Thyroid gland (tissue), 4 donors: ENCODE measurements around the gene EML6. TPM values are rescaled to one million over a fixed set of nuclear protein-coding genes. Genes with fewer than 3 reads are reported as not detected.

Experiments
- DNase-seq, 2 donors: peaks; one replicate each; pipeline ENCODE4 v3.0.0-alpha.2; 2019
- H3K27ac ChIP-seq, 3 donors: fragments of 200-600 bp; sonication (generic); 1 replicate in 2 of 3; 2 replicates in 1 of 3; pipeline ENCODE4 v1.5.1; 2016 to 2019; ENCODE audit warnings: mild to moderate bottlenecking in 1 of 3, moderate library complexity in 1 of 3
- H3K27me3 ChIP-seq: fragments of 200-600 bp; sonication (generic); one replicate; pipeline ENCODE4 v1.5.1; 2019
- H3K36me3 ChIP-seq, 2 donors: fragments of 200-600 bp; sonication (generic); one replicate each; pipeline ENCODE4 v1.5.1; 2016 to 2019
- H3K4me1 ChIP-seq, 2 donors: fragments of 200-600 bp; sonication (generic); one replicate each; pipeline ENCODE4 v1.5.1; 2017 to 2019
- H3K4me3 ChIP-seq, 3 donors: fragments of 200-600 bp; sonication (generic); replicated peaks in 1 of 3; 1 replicate in 2 of 3; 2 replicates in 1 of 3; pipeline ENCODE4 v1.5.1; 2016; ENCODE audit warnings: mild to moderate bottlenecking in 1 of 3
- H3K9me3 ChIP-seq: fragments of 200-600 bp; sonication (generic); one replicate; pipeline ENCODE4 v1.5.1; 2017
- POLR2A ChIP-seq, 2 donors: fragments of 450-650 bp; IDR thresholded peaks; one replicate each; pipeline ENCODE4 v1.6.1; 2017; ENCODE audit warnings: antibody characterized with exemption in 2 of 2, mild to moderate bottlenecking in 2 of 2, moderate library complexity in 1 of 2
- WGBS, 2 donors: methylation state at CpG; one replicate each; pipeline ENCODE4 v1.1.5; 2017; 5-methylcytosine and 5-hydroxymethylcytosine counted together
- intact Hi-C: fragments of 100-400 bp; cut with DNase I; formaldehyde crosslinking; loops from one replicate; pipeline ENCODE4 v1.15.1; 2023
- total RNA-seq, 4 donors: library from RNA; depleted of rRNA; stranded (reverse); fragments of >200 nt; gene quantifications; one replicate each; pipeline ENCODE4 v1.2.3, GENCODE V29; 2016
- TF ChIP-seq, protein P1 (sequence below), 6 experiments: fragments of 200-600 bp in 3 of 6; fragments of 450-650 bp in 3 of 6; sonication (generic) in 3 of 6; IDR thresholded peaks; one replicate each; pipeline ENCODE4 v1.5.1; 2016 to 2019; ENCODE audit warnings: antibody characterized with exemption in 6 of 6, mild to moderate bottlenecking in 2 of 6, inconsistent platforms in 1 of 6, moderate library complexity in 1 of 6

EML6 gene
- total RNA-seq, 4 donors from 2014 or later: 5.6 to 24.8 (median 20.3) TPM

DNA sequence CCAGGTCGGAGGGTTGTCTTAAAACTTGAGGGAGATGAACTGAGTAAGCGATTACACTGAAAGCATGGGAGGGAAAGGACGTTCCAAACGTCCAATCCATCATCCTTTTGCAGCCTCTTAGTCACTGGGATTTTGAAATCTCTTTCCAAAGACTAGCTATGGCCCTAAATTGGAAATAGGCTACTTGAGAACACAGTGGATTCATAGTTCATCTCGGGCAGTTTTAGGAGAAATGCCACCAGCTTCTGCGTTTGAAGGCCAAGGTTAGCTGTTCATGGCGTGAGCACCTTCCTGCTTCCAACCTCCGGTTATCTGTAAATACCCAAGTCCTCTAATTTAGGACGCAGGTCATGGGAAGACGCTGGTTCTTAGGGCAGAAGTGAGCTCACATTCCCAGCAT lies 821 bp upstream of the EML6 start:
- no peak for DNase-seq
- TF ChIP-seq, protein P1, sequence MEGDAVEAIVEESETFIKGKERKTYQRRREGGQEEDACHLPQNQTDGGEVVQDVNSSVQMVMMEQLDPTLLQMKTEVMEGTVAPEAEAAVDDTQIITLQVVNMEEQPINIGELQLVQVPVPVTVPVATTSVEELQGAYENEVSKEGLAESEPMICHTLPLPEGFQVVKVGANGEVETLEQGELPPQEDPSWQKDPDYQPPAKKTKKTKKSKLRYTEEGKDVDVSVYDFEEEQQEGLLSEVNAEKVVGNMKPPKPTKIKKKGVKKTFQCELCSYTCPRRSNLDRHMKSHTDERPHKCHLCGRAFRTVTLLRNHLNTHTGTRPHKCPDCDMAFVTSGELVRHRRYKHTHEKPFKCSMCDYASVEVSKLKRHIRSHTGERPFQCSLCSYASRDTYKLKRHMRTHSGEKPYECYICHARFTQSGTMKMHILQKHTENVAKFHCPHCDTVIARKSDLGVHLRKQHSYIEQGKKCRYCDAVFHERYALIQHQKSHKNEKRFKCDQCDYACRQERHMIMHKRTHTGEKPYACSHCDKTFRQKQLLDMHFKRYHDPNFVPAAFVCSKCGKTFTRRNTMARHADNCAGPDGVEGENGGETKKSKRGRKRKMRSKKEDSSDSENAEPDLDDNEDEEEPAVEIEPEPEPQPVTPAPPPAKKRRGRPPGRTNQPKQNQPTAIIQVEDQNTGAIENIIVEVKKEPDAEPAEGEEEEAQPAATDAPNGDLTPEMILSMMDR (IDR thresholded peaks at IDR 0.05): no peak
- no peak for TF ChIP-seq POLR2A (IDR thresholded peaks at IDR 0.05)
- intact Hi-C loops: no loop called here
- Histone ChIP-seq H3K4me3 (peak overlapping the region in 2 of 3 donors; percentile 17 to 64), H3K36me3 (no peaks in the 10 kb centered on the region), H3K27ac (peak overlapping the region in 2 of 3 donors; percentile 55 to 63), H3K4me1 (peaks cover 0 to 11% of the 10 kb centered on the region in 2 donors), H3K27me3 (no peaks in the 10 kb centered on the region), H3K9me3 (no peaks in the 10 kb centered on the region)
- WGBS, 2 donors: 13 to 20% methylated on average over 10 of the region's 10 CpGs

DNA sequence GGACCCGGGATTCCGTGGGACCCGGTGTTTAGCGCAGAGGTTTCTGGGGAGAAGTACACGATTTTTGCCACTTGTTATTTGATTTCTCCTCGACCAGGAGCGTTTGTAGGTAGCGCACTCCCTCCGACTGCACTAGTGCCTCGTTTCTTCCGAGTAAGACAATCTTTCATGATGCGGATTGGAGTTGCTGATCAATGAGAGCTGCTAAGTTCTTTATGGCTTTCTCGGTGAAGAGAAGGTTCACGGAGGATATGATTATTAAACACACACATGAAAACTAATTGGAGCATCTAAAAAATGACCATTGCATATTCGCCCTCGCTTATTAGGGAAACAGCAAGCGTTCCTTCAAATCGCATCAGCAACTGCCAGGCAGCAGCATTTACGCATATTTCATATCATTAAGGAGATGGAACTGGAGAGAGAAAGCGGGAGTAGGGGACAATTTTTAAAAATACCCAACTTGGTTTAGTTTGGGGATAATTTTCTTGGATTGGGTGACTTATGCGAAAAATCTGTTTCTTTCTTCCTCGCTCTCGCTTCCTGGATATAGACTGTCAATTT lies 616 bp downstream of the EML6 start:
- Histone ChIP-seq H3K4me1 (peaks cover 0 to 11% of the 10 kb centered on the region in 2 donors), H3K36me3 (no peaks in the 10 kb centered on the region), H3K4me3 (peak overlapping the region; percentile 38 to 64 (median 60)), H3K9me3 (no peaks in the 10 kb centered on the region), H3K27me3 (no peaks in the 10 kb centered on the region), H3K27ac (peak overlapping the region in 2 of 3 donors; percentile 55 to 63)
- peak in 1 of 2 donors; percentile 13 for DNase-seq
- 0 to 1% methylated on average over 19 to 21 of the region's 23 CpGs for WGBS, 2 donors
- TF ChIP-seq, protein P1 (IDR thresholded peaks at IDR 0.05): no peak
- intact Hi-C loops: no loop called here

DNA sequence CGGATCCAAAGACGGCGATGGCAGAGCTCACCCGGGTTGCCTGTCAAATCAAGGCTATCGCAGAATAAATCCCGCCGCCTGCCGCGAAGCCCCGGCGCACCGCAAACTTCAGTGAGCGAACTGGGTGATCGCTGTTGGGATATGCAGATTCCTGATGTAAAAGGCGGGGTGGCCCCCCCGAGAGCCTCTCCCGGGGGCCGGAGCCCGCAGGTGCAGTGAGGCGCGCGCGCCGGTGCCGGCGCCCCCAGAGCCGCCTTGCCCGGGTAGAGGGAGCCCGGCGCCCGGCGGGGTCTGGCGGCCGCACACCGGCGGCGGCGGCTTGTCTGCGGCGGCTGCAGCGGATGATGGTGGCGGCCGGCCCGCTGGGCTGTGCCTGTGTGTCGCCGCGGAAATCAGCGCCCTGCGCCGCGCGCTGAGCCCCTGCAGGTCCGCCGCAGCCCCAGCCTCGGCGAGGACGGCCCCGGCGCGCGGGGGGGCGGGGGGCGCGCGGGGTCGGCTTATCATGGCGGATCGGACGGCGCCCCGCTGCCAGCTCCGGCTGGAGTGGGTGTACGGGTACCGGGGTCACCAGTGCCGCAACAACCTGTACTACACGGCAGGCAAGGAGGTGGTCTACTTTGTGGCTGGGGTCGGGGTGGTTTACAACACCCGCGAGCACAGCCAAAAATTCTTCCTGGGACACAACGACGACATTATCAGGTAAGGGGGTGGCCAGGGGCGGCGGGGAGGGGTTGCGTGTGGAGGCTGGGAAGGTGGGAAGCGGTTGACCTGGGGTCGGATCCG lies 1.3 kb downstream of the EML6 start:
- peak; percentile 51 to 60 for DNase-seq
- intact Hi-C loops: no loop called here
- H3K27ac ChIP-seq: no peak overlapping the region

DNA sequence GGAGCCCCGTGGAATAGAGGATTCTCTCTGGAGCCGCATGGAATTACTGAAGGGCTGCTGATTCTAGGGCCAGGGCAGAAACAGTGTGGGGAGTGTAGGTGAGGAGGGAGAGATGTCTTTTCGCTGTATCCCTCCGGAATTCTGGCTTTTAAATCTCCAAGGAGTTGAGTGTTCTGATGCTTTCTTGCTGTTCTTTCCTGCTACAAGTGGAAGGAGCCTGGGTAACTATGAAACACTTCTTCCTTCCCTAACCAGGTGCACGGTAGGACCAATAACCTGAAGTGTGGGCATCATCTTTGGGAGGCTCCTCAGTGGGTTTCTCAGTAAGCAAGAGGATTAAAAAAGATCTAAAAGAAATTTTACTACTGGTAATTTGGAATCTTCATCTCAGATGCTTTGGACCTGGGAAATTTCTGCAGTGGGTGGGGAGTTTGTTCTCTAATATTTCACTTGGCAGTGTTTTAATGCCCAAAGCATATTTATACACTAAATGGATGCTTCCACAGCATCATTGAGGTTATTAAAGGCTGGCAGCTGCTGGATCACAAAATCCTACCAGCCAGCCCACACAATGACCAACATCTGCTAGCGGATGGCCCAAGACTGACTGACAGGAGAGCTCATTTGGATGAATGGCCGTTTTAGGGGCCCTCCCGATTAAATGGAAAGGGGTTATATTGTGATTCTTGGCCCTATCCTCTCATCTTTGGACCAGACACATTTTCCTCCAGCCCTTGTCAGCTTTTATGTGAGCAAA lies 2.1 kb downstream of the EML6 start:
- Histone ChIP-seq H3K27me3 (no peaks in the 10 kb centered on the region), H3K36me3 (no peaks in the 10 kb centered on the region), H3K4me3 (peak overlapping the region in 1 of 3 donors; percentile 64), H3K27ac (no peak overlapping the region), H3K4me1 (peaks cover 0 to 11% of the 10 kb centered on the region in 2 donors), H3K9me3 (no peaks in the 10 kb centered on the region)
- intact Hi-C loops: no loop called here
- no peak for DNase-seq
- TF ChIP-seq, protein P1 (IDR thresholded peaks at IDR 0.05): no peak
- TF ChIP-seq POLR2A (IDR thresholded peaks at IDR 0.05): no peak
- WGBS, 2 donors: 53 to 54% methylated on average over 8 of the region's 8 CpGs

More for the DNA sequence above, 1.3 kb downstream of the EML6 start:
- peaks cover 0 to 11% of the 10 kb centered on the region in 2 donors for H3K4me1 ChIP-seq
- H3K27me3 ChIP-seq: no peaks in the 10 kb centered on the region
- 2 to 3% methylated on average over 19 to 34 of the region's 87 CpGs for WGBS, 2 donors
- H3K9me3 ChIP-seq: no peaks in the 10 kb centered on the region
- H3K36me3 ChIP-seq: no peaks in the 10 kb centered on the region
- peak in 1 of 2 donors; percentile 13 for TF ChIP-seq POLR2A (IDR thresholded peaks at IDR 0.05)
- TF ChIP-seq, protein P1 (IDR thresholded peaks at IDR 0.05): no peak
- H3K4me3 ChIP-seq: peak overlapping the region; percentile 58 to 64 (median 60)
